Activated naive CD8-positive, alpha-beta T cell treated with anti-CD3 and anti-CD28 coated beads, Interleukin-2, amount 50 U/mL, for 24 hours (primary cell): ENCODE results near the gene LRP2BP.

Experiments used
- ATAC-seq: fragments of 150-1000 bp; cut with Tn5 transposase; one replicate; pipeline ENCODE4 v1.10.0; 2021
- DNase-seq: peaks from one replicate; pipeline ENCODE4 v3.0.0; 2021
- H3K27ac Mint-ChIP-seq: one replicate; pipeline ENCODE4 v1.8.0; 2021; ENCODE audit warnings: mild to moderate bottlenecking, mixed read lengths
- H3K27me3 Mint-ChIP-seq: one replicate; pipeline ENCODE4 v1.8.0; 2021; ENCODE audit warnings: mixed read lengths
- H3K36me3 Mint-ChIP-seq: one replicate; pipeline ENCODE4 v1.8.0; 2021; ENCODE audit warnings: low read depth, mixed read lengths
- H3K4me1 Mint-ChIP-seq: one replicate; pipeline ENCODE4 v1.8.0; 2021; ENCODE audit warnings: mixed read lengths
- H3K4me3 Mint-ChIP-seq: one replicate; pipeline ENCODE4 v1.8.0; 2021; ENCODE audit warnings: mild to moderate bottlenecking, moderate library complexity, mixed read lengths
- H3K9me3 Mint-ChIP-seq: one replicate; pipeline ENCODE4 v1.8.0; 2021; ENCODE audit warnings: mixed read lengths

LRP2BP gene

DNA sequence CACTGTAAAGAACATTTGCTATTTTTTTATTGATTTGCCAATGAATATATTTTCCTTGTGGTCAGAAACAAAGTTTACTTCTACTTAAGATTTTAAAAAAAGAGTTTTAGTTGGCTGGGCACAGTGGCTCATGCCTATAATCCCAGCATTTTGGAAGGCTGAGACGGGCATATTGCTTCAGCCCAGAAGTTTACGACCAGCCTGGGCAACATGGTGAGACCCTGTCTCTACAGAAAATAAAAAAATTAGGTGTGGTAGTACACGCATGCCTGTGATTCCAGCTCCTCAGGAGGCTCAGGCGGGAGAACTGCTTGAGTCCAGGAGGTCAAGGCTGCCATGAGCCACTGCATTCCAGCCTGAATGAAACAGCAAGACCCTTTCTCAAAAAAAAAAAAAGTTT is 36.8 kb downstream of the LRP2BP start:
- Mint-ChIP-seq H3K4me3 (no peak overlapping the region), H3K4me1 (peaks cover 8% of the 10 kb centered on the region), H3K9me3 (no peaks in the 10 kb centered on the region), H3K27ac (no peak overlapping the region), H3K27me3 (no peaks in the 10 kb centered on the region), H3K36me3 (peaks cover 12% of the 10 kb centered on the region)
- DNase-seq (no peak), ATAC-seq (no peak)

DNA sequence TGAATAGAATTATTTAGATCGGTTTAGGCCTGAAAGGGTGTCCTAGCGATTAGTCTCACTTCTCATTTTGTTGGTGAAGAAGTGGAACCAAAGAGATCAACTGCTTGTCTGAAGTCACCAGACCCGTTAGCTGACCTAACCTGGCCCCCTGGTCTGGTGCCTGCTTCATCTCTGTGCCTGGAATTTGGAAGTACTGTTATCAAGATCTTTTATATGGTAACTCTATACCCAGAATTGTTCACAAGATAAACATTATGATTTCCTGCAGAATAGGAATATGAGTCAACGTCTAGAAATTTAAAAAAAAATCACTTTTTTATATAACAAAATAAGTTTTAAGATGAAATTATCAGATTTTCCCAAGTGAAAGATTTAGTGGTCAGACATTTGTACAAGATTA is 37.2 kb downstream of the LRP2BP start:
- Mint-ChIP-seq H3K27ac (no peak overlapping the region), H3K27me3 (no peaks in the 10 kb centered on the region), H3K4me1 (peaks cover 8% of the 10 kb centered on the region), H3K36me3 (peaks cover 13% of the 10 kb centered on the region), H3K9me3 (no peaks in the 10 kb centered on the region), H3K4me3 (no peak overlapping the region)
- DNase-seq (no peak), ATAC-seq (no peak)

DNA sequence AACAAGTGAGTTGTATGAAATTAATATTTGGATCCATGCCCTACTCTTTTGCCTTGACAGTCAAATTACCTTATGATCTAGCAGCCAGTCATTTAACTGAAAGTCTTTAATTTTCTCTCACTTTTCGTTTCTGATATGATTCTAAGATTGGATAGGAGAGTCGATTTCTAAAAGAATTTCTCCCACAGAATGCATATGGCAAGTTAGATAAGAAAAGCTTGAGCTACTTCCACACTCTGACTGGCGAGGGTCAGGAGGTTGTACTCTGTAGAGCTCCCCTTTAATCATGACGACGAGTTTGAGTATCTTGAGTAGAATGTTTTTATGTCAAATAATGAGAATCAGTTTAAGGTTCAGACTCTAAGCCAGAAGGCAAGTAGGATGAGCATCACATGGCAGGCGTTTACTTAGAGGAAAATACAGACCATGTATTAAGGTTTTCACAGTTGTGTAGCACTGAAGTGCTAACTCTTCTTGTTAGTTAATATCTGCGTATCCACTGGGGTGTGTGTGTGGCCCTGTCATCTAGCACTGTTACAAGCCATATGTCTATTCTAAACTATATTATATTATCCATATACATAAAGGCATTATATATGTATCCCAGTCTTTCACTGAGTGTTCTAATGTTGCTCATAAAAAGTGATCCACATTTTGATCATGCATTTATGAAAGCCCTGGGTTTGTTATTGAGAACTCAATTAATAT is 37.8 kb downstream of the LRP2BP start:
- Mint-ChIP-seq H3K27ac (peak overlapping the region; percentile 8), H3K9me3 (no peaks in the 10 kb centered on the region), H3K27me3 (no peaks in the 10 kb centered on the region), H3K4me3 (no peak overlapping the region), H3K36me3 (peaks cover 16% of the 10 kb centered on the region), H3K4me1 (peaks cover 8% of the 10 kb centered on the region)
- DNase-seq (no peak), ATAC-seq (no peak)

DNA sequence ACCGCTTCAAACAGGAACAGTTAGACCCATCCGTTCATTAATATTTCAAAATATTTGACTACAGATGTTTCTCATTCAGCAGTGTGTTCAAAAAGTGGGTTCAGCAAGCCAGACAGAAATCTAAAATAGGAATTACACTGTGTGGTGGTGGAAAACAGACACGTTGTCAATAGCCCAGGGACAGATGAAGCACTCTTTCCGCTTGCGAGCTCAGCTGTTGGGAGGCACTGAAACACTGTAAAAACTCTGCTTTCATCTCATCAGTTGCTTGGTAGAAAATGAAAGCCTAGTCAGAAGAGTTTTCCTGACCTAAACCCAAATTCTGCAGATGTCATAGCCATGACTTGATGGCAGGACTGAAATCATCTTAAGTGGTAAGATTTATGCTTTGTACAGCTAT is 38.5 kb downstream of the LRP2BP start:
- DNase-seq (no peak), ATAC-seq (no peak)
- Mint-ChIP-seq H3K4me1 (peaks cover 8% of the 10 kb centered on the region), H3K9me3 (no peaks in the 10 kb centered on the region), H3K27me3 (no peaks in the 10 kb centered on the region), H3K36me3 (peaks cover 19% of the 10 kb centered on the region), H3K27ac (peak overlapping the region; percentile 8), H3K4me3 (no peak overlapping the region)

DNA sequence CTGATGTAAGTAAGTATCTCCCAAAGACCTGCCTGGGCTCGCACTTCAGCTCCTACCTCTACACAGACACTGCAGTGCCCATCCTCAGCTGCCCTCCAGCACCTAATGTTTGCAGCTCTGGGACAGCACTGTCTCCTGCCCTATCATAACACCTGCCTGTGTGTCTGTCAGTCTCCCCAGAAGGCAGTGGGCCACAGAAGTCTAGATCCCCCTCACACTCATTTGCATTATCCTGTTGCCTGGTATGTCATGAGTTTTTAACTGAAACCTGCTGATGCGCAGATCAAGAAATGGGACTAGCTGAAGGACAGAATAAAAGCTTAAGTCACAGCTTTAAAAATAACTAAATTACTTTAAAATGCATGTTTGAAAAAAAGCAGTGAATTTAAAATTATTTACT is 43.0 kb downstream of the LRP2BP start:
- Mint-ChIP-seq H3K9me3 (no peaks in the 10 kb centered on the region), H3K4me1 (peaks cover 8% of the 10 kb centered on the region), H3K27ac (no peak overlapping the region), H3K27me3 (no peaks in the 10 kb centered on the region), H3K36me3 (peaks cover 33% of the 10 kb centered on the region), H3K4me3 (no peak overlapping the region)
- ATAC-seq (no peak), DNase-seq (no peak)

DNA sequence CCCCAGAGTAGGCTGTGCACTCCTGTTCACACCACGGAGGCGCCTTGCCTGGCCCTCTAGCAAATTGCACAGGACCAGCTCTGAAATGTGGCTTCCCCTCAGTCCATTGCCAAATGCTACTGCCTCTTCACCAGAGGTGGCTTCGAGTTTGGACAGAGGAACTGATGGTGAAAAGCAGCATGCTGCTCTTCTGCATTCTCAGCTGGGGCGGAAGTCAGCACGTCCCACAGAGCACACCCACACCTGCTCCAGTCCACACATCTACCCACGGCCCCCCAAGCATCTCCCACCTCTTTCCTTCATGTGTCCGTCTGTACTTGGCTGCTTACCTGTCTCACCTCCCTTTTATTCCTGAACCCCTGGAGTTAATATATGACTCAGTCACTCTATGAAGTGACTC is 43.5 kb downstream of the LRP2BP start:
- Mint-ChIP-seq H3K4me3 (no peak overlapping the region), H3K36me3 (peaks cover 34% of the 10 kb centered on the region), H3K9me3 (no peaks in the 10 kb centered on the region), H3K27ac (no peak overlapping the region), H3K27me3 (no peaks in the 10 kb centered on the region), H3K4me1 (peaks cover 3% of the 10 kb centered on the region)
- no peak for DNase-seq
- no peak for ATAC-seq

DNA sequence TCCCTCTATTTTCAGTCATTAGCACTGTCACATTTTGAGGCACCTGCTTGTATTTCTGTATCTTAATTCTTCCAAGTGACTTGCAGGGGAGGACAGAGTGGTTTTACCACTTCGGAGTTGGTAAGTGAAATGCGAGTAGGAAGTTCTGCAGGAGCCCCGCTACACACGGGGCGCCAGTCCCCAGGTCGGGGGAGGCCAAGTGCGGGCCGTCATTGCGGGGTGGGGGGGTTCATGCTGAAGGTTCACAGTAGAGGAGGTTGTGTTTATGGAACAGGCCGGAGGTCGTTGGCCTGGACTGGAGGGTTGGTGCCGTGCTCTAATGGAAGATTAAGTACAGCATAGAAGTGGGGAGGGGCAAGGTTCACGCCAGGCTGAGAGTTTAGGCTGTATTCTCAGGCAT is 44.0 kb downstream of the LRP2BP start:
- Mint-ChIP-seq H3K4me3 (no peak overlapping the region), H3K9me3 (no peaks in the 10 kb centered on the region), H3K4me1 (no peaks in the 10 kb centered on the region), H3K27me3 (no peaks in the 10 kb centered on the region), H3K27ac (no peak overlapping the region), H3K36me3 (peaks cover 38% of the 10 kb centered on the region)
- ATAC-seq, result no peak
- no peak for DNase-seq

DNA sequence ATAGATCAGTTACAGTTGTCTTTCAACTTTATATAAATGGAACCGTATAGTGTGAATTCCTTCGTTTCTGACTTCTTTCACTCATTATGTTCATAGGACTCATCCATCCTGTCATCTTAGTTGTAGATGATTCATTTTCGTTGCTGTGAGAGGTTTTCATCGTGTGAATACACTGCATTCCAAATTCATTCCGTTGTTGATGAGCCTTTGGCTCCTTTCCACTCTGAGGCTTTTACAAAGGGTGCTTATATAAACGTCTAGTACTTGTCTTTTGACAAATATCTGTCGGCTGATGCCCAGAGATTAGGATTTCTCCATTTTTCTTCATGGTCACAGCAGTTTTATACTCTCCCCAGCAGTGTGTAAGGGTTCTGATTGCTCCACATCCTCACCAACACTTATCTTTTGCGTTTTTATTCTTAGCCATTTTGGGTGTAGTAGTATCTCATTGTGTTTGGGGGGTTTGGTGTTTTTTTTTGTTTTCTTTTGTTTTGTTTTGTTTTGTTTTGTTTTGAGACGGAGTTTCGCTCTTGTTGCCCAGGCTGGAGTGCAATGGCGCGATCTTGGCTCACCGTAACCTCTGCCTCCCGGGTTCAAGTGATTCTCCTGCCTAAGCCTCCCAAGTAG is 48.6 kb downstream of the LRP2BP start:
- H3K27ac Mint-ChIP-seq, result no peak overlapping the region
- H3K9me3 Mint-ChIP-seq, result no peaks in the 10 kb centered on the region

DNA sequence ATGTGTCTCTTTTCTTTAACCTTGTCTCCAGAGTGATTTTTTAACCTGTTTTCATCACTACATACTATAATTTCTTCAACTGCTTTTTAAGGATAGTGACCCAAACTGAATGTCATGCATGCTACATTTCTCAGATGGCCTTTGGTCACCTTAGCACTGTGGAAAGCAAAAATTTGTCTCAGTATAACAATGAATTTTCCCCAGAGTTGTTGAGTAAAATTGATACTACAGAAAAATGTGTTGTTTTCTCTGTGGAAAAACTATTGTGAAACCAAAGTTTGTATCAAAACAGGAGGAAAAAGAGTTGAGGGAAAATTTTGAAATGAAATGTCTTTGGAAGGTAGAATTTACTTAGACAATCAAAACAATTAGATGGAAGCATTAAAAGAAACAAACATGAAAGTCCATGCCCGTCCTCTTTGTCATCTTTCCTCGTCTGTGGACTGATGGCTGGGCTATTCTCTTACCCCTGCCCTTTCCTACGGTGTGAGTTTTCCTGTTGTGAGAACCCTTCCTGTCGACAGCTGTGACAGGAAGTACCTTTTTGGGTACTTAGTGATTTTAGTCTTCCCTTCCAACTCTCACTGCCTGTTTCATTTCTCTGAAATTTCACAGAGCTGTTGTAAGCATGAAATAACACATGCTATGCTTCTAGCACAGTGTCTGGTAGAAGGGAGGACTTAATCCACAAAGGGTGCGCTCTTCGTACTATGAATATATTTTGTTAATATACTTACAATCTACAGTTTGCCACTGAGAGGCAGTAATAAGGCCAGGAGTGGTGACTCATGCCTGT is 50.8 kb downstream of the LRP2BP start:
- peak overlapping the region; percentile 57 for H3K27ac Mint-ChIP-seq
- H3K27me3 Mint-ChIP-seq, result no peaks in the 10 kb centered on the region
- peaks cover 47% of the 10 kb centered on the region for H3K36me3 Mint-ChIP-seq
- peak overlapping the region; percentile 24 for H3K4me3 Mint-ChIP-seq
- H3K4me1 Mint-ChIP-seq, result peaks cover 38% of the 10 kb centered on the region
- no peaks in the 10 kb centered on the region for H3K9me3 Mint-ChIP-seq
- DNase-seq (no peak), ATAC-seq (peak; percentile 30)

More for the DNA sequence above, 48.6 kb downstream of the LRP2BP start:
- ATAC-seq (no peak), DNase-seq (no peak)
- peaks cover 41% of the 10 kb centered on the region for H3K36me3 Mint-ChIP-seq
- no peaks in the 10 kb centered on the region for H3K27me3 Mint-ChIP-seq
- H3K4me3 Mint-ChIP-seq, result no peak overlapping the region
- H3K4me1 Mint-ChIP-seq, result peaks cover 27% of the 10 kb centered on the region

DNA sequence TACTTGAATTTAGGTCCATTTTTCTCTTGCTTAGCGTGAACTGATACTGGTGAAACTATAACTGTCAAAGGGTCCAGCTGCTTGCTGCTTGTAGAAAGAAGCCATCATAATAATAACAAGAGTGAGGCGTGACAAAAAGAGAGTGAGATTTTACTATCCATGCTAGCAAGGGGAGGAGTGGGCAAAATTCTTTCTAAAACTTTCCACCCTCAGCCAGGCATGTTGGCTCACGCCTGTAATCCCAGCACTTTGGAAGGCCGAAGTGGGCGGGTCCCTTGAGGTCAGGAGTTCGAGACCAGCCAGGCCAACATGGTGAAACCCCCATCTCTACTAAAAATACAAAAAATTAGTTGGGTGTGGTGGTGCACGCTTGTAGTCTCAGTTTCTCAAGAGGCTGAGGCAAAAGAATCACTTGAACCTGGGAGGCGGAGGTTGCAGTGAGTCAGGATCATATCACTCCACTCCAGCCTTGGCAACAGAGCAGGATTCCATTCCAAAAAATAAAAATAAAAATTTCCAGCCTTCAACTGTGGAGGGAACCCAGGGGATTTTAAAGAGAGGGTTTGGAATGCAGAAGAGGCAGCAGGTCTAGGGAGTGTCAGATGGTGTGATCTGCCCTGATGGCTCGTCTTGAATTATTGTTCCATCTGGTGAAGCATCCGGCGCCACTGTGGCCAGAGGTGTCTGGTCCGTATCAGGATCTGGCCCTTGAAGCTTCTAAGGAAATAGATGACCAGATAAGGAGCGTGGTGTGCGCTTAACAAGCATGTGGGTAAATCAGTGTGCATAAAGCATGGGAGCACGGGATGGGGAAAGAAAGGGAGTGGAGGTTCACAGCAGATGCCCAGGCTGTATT is 51.8 kb downstream of the LRP2BP start:
- no peaks in the 10 kb centered on the region for H3K9me3 Mint-ChIP-seq
- peak overlapping the region; percentile 62 for H3K27ac Mint-ChIP-seq
- no peaks in the 10 kb centered on the region for H3K27me3 Mint-ChIP-seq
- DNase-seq, result no peak
- H3K4me3 Mint-ChIP-seq, result no peak overlapping the region
- H3K36me3 Mint-ChIP-seq, result peaks cover 45% of the 10 kb centered on the region
- H3K4me1 Mint-ChIP-seq, result peaks cover 46% of the 10 kb centered on the region
- ATAC-seq, result no peak

DNA sequence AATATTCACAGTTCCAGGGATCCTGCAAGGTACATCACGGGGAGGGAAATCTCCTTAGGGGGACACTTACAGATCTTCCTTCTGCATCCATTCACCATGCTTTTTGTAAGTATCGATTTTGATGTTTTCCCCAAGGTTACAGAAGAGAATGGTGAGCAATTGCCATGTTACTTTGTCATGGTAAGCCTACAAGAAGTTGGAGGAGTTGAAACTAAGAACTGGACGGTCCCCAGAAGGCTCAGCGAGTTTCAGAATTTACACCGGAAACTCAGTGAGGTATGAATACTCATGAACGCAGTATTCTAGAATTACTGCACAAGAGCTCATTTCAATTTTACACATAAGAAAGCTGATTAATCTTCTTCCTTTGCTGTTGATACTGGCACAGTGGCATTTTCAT is 53.9 kb downstream of the LRP2BP start:
- Mint-ChIP-seq H3K36me3 (peaks cover 44% of the 10 kb centered on the region), H3K4me3 (no peak overlapping the region), H3K27ac (peak overlapping the region; percentile 59), H3K27me3 (no peaks in the 10 kb centered on the region), H3K9me3 (no peaks in the 10 kb centered on the region), H3K4me1 (peaks cover 47% of the 10 kb centered on the region)
- peak; percentile 44 for ATAC-seq
- no peak for DNase-seq

DNA sequence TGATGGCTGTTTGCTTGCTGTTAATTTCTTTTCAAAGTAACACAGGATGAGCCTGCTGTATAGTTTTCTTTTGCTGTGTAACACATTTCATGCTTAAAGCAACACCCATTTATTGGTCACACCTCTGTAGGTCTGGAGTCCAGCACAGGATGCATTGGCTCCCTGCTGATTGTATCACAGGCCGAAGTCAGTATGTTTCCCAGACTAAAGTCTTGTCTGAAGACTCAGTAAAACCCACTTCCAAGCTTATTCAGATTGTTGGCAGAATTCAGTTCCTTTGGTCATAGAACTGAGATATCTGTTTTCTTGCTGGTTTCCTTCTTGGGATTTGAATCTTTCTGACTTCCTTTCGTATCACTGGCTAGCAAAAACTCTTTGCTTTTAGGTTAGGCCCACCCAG is 54.3 kb downstream of the LRP2BP start:
- H3K9me3 Mint-ChIP-seq, result no peaks in the 10 kb centered on the region
- peaks cover 49% of the 10 kb centered on the region for H3K4me1 Mint-ChIP-seq
- no peak overlapping the region for H3K27ac Mint-ChIP-seq
- H3K4me3 Mint-ChIP-seq, result no peak overlapping the region
- no peaks in the 10 kb centered on the region for H3K27me3 Mint-ChIP-seq
- peaks cover 48% of the 10 kb centered on the region for H3K36me3 Mint-ChIP-seq
- ATAC-seq (no peak), DNase-seq (no peak)

DNA sequence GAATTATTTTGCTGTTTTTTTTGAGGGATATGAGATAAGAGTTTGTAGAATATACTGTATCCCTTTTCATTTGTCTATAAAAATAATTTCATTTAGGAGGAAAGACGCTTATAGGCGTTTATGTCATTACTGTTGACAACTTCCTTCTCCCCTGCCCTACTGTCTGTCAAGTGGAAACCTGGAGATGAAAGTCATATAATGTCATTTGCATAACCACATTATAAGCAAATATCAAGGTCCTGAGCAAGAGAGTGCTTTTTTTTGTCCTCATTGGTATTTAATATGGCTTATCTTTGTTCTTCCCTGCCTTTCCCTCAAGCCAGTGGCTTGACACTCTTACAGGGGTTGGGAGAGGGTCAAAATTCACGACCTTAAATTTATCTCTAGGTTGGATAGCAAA is 55.8 kb downstream of the LRP2BP start:
- H3K27ac Mint-ChIP-seq, result no peak overlapping the region
- peaks cover 49% of the 10 kb centered on the region for H3K36me3 Mint-ChIP-seq
- H3K4me1 Mint-ChIP-seq, result peaks cover 43% of the 10 kb centered on the region
- no peak overlapping the region for H3K4me3 Mint-ChIP-seq
- no peak for DNase-seq
- H3K27me3 Mint-ChIP-seq, result no peaks in the 10 kb centered on the region
- no peak for ATAC-seq
- H3K9me3 Mint-ChIP-seq, result no peaks in the 10 kb centered on the region

DNA sequence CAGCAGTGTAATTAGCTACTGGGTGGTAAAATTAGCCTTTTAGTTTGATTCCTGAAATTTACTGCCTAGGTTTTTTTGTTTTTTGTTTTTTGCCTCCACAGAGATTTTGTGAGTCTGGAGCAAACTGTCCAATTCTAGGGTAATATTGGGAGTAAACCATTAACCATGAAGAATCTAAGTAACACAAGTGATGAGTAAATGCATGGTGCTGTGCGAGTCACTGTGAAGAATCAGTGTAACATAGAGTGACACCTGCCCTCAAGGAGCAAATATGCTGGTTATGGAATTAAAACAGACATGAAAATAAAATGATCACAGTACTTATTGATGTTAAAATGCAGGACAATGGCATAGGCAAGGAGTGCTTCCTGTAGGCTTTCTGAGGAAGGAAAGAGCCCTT is 60.1 kb downstream of the LRP2BP start:
- peaks cover 26% of the 10 kb centered on the region for H3K36me3 Mint-ChIP-seq
- H3K4me1 Mint-ChIP-seq, result peaks cover 24% of the 10 kb centered on the region
- ATAC-seq (no peak), DNase-seq (no peak)
- no peaks in the 10 kb centered on the region for H3K27me3 Mint-ChIP-seq
- H3K4me3 Mint-ChIP-seq, result no peak overlapping the region
- H3K27ac Mint-ChIP-seq, result no peak overlapping the region
- no peaks in the 10 kb centered on the region for H3K9me3 Mint-ChIP-seq
